Spleen (tissue), 11 donors: ENCODE measurements around the gene NRARP. TPM values are rescaled to one million over a fixed set of nuclear protein-coding genes. Genes with fewer than 3 reads are reported as not detected.
A peak's percentile ranks its signal among the peaks of the same experiment; 100 is the strongest.

Source experiments
- DNase-seq: peaks from one replicate; pipeline ENCODE4 v3.0.0-alpha.2; 2020
- H3K27ac ChIP-seq, 8 donors: fragments of 200-600 bp; sonication (generic) in 7 of 8; 1 replicate in 4 of 8; 2 replicates in 4 of 8; pipeline versions ENCODE4 v1.5.0 to v1.8.0; 2016 to 2021; ENCODE audit warnings: inconsistent platforms in 4 of 8, mild to moderate bottlenecking in 4 of 8, moderate library complexity in 1 of 8
- H3K27me3 ChIP-seq, 7 donors: fragments of 200-600 bp; sonication (generic) in 6 of 7; replicated peaks in 1 of 7; 1 replicate in 4 of 7; 2 replicates in 3 of 7; pipeline versions ENCODE4 v1.5.0 to v1.8.0; 2016 to 2021; ENCODE audit warnings: inconsistent platforms in 3 of 7, mild to moderate bottlenecking in 1 of 7
- H3K36me3 ChIP-seq, 6 donors: fragments of 200-600 bp; sonication (generic) in 5 of 6; 1 replicate in 4 of 6; 2 replicates in 2 of 6; pipeline versions ENCODE4 v1.5.0 to v1.8.0; 2016 to 2021; ENCODE audit warnings: inconsistent platforms in 2 of 6
- H3K4me1 ChIP-seq, 6 donors: fragments of 200-600 bp; sonication (generic) in 5 of 6; 1 replicate in 3 of 6; 2 replicates in 3 of 6; pipeline versions ENCODE4 v1.5.0 to v1.8.0; 2016 to 2021; ENCODE audit warnings: inconsistent platforms in 3 of 6
- H3K4me3 ChIP-seq, 8 donors: fragments of 200-600 bp; sonication (generic) in 7 of 8; 1 replicate in 4 of 8; 2 replicates in 4 of 8; pipeline versions ENCODE4 v1.5.0 to v1.8.0; 2016 to 2021; ENCODE audit warnings: inconsistent platforms in 4 of 8, mild to moderate bottlenecking in 4 of 8, moderate library complexity in 2 of 8
- H3K9me3 ChIP-seq, 8 donors: fragments of 200-600 bp; sonication (generic) in 7 of 8; 1 replicate in 4 of 8; 2 replicates in 4 of 8; pipeline versions ENCODE4 v1.5.0 to v1.8.0; 2016 to 2021; ENCODE audit warnings: inconsistent platforms in 4 of 8
- POLR2A ChIP-seq, 3 donors: fragments of 450-650 bp; IDR thresholded peaks; one replicate each; pipeline ENCODE4 v1.5.1; 2017; ENCODE audit warnings: antibody characterized with exemption in 3 of 3, mild to moderate bottlenecking in 1 of 3
- POLR2AphosphoS5 ChIP-seq, 3 donors: sonication (generic); formaldehyde crosslinking; IDR thresholded peaks; one replicate each; pipeline ENCODE4 v1.5.1; 2017; ENCODE audit warnings: antibody characterized with exemption in 3 of 3
- WGBS, 5 donors: extraction: QIAGEN DNeasy Blood & Tissue Kit in 3 of 5; methylation state at CpG; one replicate each; pipeline versions ENCODE4 v1.1.5 to v1.1.7; 2013 to 2018; 5-methylcytosine and 5-hydroxymethylcytosine counted together
- intact Hi-C: fragments of 100-400 bp; cut with DNase I; formaldehyde crosslinking; loops from one replicate; pipeline ENCODE4 v1.15.0; 2023; ENCODE audit warnings: low total_unique reads
- polyA plus RNA-seq, 3 donors: library from polyadenylated mRNA; stranded (reverse); fragments of 200-250 nt; gene quantifications; one replicate each; pipeline ENCODE4 v1.2.1, GENCODE V29; 2013
- total RNA-seq, 7 donors: library from RNA; depleted of rRNA in 3 of 7; stranded (reverse); fragments of >200 nt in 3 of 7; fragmentation: NEBNext Ultra II Directional in 4 of 7; extraction: Animal tissue kit (Norgen Biotek cat#: 25700) in 4 of 7; gene quantifications; one replicate each; pipeline versions ENCODE4 v1.1.0 to v1.2.1, GENCODE V29; 2016 to 2021
- TF ChIP-seq, protein P1 (sequence below), 11 experiments: fragments of 200-600 bp in 7 of 11; fragments of 450-650 bp in 4 of 11; sonication (generic) in 4 of 11; IDR thresholded peaks in 8 of 11; conservative IDR thresholded peaks in 3 of 11; 1 replicate in 7 of 11; 2 replicates in 4 of 11; pipeline versions ENCODE4 v1.4.0 to v1.8.0; 2016 to 2021; ENCODE audit warnings: antibody characterized with exemption in 11 of 11, inconsistent platforms in 4 of 11, mild to moderate bottlenecking in 1 of 11
- donor health status: healthy with polysubstance abuse.
- donor health status: DM: no; HTN: no; CAD: no; lungs with moderate emphysema.
- donor health status: DM: no; HTN: no; CAD: no.
- donor health status: Bipolar disorder and iron deficiency.
- donor health status: healthy.
- donor health status: DM: no; HTN: no; CAD: no.
- donor health status: DM: yes; HTN: yes; CAD: no.

Gene NRARP
- total and polyA plus RNA-seq, 10 donors = 0.37 to 24.4 (median 8.0) TPM

DNA sequence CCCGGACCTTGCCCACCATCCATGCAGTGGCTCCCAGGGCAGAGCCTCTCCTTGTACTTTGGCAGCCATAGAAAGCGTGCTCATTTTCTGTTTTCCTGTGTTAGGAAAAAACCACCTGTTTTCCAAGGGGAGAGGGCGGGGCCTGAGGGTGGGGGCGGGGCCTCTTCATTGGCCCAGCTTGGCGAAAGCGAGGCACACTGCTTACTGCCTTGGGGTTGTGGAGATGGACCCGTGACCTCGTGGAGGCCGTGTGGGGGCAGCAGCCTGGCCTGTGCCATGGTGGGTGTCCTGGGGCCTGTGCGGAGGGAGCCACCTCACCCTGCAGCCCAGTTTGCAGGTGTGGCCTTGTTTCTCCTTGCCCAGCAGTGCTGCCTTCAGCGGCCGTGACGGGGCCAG, 29.0 kb downstream of the NRARP start:
- no peak for DNase-seq
- Histone ChIP-seq H3K4me3 (no peak overlapping the region), H3K27ac (no peak overlapping the region), H3K4me1 (peaks cover 21 to 91% (median 60%) of the 10 kb centered on the region in 6 donors), H3K9me3 (no peaks in the 10 kb centered on the region), H3K27me3 (no peaks in the 10 kb centered on the region), H3K36me3 (peaks cover 0 to 58% (median 23%) of the 10 kb centered on the region in 6 donors)
- intact Hi-C loops = no loop called here
- TF ChIP-seq POLR2AphosphoS5 (IDR thresholded peaks at IDR 0.05) = no peak
- no peak for TF ChIP-seq POLR2A (IDR thresholded peaks at IDR 0.05)
- TF ChIP-seq, protein P1, sequence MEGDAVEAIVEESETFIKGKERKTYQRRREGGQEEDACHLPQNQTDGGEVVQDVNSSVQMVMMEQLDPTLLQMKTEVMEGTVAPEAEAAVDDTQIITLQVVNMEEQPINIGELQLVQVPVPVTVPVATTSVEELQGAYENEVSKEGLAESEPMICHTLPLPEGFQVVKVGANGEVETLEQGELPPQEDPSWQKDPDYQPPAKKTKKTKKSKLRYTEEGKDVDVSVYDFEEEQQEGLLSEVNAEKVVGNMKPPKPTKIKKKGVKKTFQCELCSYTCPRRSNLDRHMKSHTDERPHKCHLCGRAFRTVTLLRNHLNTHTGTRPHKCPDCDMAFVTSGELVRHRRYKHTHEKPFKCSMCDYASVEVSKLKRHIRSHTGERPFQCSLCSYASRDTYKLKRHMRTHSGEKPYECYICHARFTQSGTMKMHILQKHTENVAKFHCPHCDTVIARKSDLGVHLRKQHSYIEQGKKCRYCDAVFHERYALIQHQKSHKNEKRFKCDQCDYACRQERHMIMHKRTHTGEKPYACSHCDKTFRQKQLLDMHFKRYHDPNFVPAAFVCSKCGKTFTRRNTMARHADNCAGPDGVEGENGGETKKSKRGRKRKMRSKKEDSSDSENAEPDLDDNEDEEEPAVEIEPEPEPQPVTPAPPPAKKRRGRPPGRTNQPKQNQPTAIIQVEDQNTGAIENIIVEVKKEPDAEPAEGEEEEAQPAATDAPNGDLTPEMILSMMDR (IDR thresholded peaks at IDR 0.05 in 8 of 11, conservative IDR thresholded peaks at IDR 0.05 in 3 of 11) = no peak
- WGBS, 5 donors = 88 to 96% (median 92%) methylated on average over 10 to 13 of the region's 13 CpGs

DNA sequence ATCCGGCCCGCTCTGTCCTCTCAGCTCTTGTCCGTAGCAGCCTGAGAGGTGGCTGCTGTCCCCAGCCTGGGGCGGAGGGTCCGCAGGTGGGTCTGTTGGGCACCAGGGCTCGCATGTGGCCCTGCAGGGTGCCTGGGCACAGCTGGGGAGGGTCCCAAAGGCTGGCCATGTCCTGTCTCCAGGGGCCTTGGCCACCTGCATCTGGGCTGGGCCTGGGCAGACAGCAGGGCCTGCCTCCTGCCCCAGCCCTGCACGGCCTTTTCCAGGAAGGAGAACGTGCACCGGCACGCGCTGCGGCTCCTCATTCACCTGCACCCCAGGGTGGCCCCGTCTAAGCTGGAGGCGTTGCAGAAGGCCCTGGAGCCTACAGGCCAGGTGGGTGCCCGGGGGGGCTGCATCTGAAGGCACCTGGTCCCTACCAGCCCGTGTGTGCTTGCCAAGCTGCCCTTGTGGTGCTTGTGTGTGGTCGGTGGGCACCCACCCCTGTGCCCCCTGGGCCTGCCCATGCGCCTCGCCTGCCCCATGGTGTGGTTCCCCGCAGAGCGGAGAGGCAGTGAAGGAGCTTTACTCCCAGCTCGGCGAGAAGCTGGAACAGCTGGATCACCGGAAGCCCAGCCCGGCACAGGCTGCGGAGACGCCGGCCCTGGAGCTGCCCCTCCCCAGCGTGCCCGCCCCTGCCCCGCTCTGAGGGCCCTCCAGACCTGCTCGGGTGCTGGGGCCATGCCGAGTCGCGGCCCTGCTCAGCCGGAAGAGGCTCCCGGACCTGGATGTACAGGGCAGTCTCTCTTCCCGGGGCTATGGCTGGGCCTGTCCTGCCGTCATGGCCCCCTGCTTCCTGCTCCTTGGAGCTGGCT, 29.6 kb downstream of the NRARP start:
- H3K27me3 ChIP-seq = no peaks in the 10 kb centered on the region
- DNase-seq = peak; percentile 73
- peaks cover 21 to 91% (median 62%) of the 10 kb centered on the region in 6 donors for H3K4me1 ChIP-seq
- peaks cover 0 to 64% (median 26%) of the 10 kb centered on the region in 6 donors for H3K36me3 ChIP-seq
- no peak overlapping the region for H3K27ac ChIP-seq
- peak in 1 of 3 donors; percentile 28 for TF ChIP-seq POLR2AphosphoS5 (IDR thresholded peaks at IDR 0.05)
- TF ChIP-seq, protein P1 (IDR thresholded peaks at IDR 0.05 in 8 of 11, conservative IDR thresholded peaks at IDR 0.05 in 3 of 11) = no peak
- no peak for TF ChIP-seq POLR2A (IDR thresholded peaks at IDR 0.05)
- H3K4me3 ChIP-seq = no peak overlapping the region
- no peaks in the 10 kb centered on the region for H3K9me3 ChIP-seq
- WGBS, 5 donors = 89 to 94% (median 93%) methylated on average over 3 to 39 of the region's 39 CpGs
- intact Hi-C loops = no loop called here

DNA sequence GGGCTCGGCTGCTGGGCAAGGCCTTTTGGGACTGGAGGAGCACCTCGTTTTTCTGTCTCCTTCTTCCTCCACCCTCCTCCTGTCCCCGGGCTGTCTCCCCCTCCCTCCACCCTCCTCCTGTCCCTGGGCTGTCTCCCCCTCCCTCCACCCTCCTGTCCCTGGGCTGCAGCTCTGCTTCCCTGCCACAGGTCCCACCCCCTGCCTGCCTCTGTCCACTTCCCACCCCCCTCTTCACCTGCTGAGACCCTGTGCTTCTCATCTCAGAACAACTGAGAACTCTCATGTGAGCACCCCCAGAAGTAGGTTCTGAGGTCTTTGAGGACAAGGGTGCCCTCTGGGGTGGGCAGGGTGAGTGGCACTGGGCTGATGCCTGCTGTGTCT, 30.4 kb downstream of the NRARP start:
- H3K4me1 ChIP-seq = peaks cover 18 to 91% (median 56%) of the 10 kb centered on the region in 6 donors
- peaks cover 0 to 72% (median 31%) of the 10 kb centered on the region in 6 donors for H3K36me3 ChIP-seq
- intact Hi-C loops = no loop called here
- H3K4me3 ChIP-seq = no peak overlapping the region
- DNase-seq = peak; percentile 64
- H3K27ac ChIP-seq = no peak overlapping the region
- H3K9me3 ChIP-seq = no peaks in the 10 kb centered on the region
- 17 to 35% (median 27%) methylated on average over 3 of the region's 3 CpGs for WGBS, 5 donors
- TF ChIP-seq, protein P1 (IDR thresholded peaks at IDR 0.05 in 8 of 11, conservative IDR thresholded peaks at IDR 0.05 in 3 of 11) = no peak
- no peak for TF ChIP-seq POLR2AphosphoS5 (IDR thresholded peaks at IDR 0.05)
- TF ChIP-seq POLR2A (IDR thresholded peaks at IDR 0.05) = no peak
- no peaks in the 10 kb centered on the region for H3K27me3 ChIP-seq

DNA sequence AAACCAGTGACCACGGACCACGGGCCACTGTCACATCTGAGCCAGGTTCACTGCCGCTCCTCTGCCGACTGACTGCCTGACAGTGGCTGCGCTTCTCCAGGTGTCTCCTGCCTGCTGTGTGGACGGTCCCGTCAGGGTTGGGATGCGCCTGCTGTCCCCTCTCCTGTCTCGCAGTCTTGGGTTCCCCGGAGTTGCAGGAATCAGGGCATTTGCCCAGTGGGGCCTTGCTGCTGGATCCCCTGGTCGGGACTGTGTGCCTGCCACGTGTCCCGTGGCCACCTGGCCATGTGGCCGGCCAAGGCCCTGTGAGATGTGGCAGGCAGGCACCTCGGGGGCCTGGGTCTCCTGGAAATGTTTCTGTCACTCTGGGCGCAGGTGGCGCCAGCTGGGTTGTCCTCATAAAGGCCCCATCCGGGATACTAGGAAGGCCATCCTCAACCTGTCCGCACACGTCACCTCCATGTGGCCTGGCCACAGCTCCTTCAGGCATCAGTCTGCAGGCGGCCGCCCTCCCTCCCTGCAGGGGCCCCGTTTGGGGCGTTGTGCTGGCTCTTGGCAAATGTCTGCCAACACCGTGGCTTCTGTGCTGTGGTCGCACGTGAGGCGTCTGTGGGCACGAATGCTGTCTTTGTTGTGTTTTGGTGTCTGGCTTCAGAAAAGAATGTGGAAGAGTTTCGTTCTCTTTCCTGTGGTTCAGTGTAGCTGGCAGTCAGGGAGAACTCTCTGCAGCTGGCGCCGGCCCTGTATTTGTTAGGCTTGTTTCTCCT, 31.0 kb downstream of the NRARP start:
- intact Hi-C loops = no loop called here

More for the DNA sequence above, 31.0 kb downstream of the NRARP start:
- H3K36me3 ChIP-seq = peaks cover 0 to 78% (median 35%) of the 10 kb centered on the region in 6 donors
- WGBS, 5 donors = 56 to 71% (median 66%) methylated on average over 20 to 32 of the region's 32 CpGs
- H3K27ac ChIP-seq = no peak overlapping the region
- TF ChIP-seq POLR2AphosphoS5 (IDR thresholded peaks at IDR 0.05) (peak in 1 of 3 donors; percentile 45), POLR2A (IDR thresholded peaks at IDR 0.05) (no peak)
- no peaks in the 10 kb centered on the region for H3K9me3 ChIP-seq
- peaks cover 12 to 91% (median 50%) of the 10 kb centered on the region in 6 donors for H3K4me1 ChIP-seq
- peak; percentile 76 for DNase-seq
- H3K27me3 ChIP-seq = no peaks in the 10 kb centered on the region
- H3K4me3 ChIP-seq = no peak overlapping the region
